BJ (cell line): ENCODE data around the gene BNIP5. TPM values are rescaled to one million over a fixed set of nuclear protein-coding genes. Genes with fewer than 3 reads are reported as not detected.

Experiments used
- CTCF ChIA-PET: fragments of 350-600 bp; formaldehyde crosslinking; extraction: SDS; loops from one replicate; lab custom pipeline; 2021; ENCODE audit warnings: antibody characterized with exemption, inconsistent platforms; lab: Yijun Ruan, JAX
- POLR2A ChIA-PET: fragments of 300-600 bp; sonication (Branson Sonifier 250); formaldehyde crosslinking; extraction: SDS; loops from one replicate; lab custom pipeline; 2021; ENCODE audit warnings: antibody characterized with exemption; lab: Charles Lee
- DNase-seq: peaks from one replicate; pipeline ENCODE4 v3.0.0-alpha.2; 2011; ENCODE audit warnings: low read depth
- H3K27me3 ChIP-seq: 2 replicates; pipeline ENCODE4 v1.6.0; 2011; ENCODE audit warnings: low read length; ENCODE audit not compliant: control insufficient read depth, insufficient read depth
- H3K36me3 ChIP-seq: 2 replicates; pipeline ENCODE4 v1.5.1; 2011; ENCODE audit warnings: low read length; ENCODE audit not compliant: control insufficient read depth, insufficient read depth
- H3K4me3 ChIP-seq: 2 replicates; pipeline ENCODE4 v1.5.1; 2011; ENCODE audit warnings: low read depth, mild to moderate bottlenecking, control low read depth, low read length
- polyA plus RNA-seq: library from polyadenylated mRNA; depleted of rRNA; stranded (reverse); fragments of >200 nt; gene quantifications from 2 replicates; pipeline ENCODE4 v1.2.3, GENCODE V29; 2011
- TF ChIP-seq, protein P1 (sequence below): IDR thresholded peaks from 2 replicates; pipeline ENCODE4 v1.5.1; 2011; ENCODE audit warnings: low read depth, mild to moderate bottlenecking, control low read depth, inconsistent platforms, low read length, moderate library complexity; ENCODE audit not compliant: insufficient read depth

Gene BNIP5
- polyA plus RNA-seq, 1 experiment, result not detected

DNA sequence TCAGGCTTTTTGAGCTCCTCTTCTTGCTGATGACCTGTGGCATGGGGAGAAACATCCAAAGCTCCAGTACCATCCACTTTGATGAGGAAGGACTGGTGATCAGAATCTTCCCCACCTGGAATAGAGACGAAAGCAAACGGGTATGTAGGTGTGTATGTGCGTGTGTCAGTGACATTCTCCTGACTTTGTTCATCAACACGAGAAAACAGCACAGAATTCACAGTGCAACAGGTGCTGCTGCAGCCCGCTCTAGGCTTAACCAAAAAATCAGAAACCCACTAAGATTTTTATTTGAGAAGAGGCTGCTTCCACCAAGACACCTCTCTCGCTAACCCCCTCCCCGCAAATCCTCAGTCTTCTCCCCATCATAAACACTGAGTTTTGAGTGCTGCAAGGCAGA lies 8.1 kb downstream of the BNIP5 start:
- POLR2A ChIA-PET, result no interaction called here
- H3K36me3 ChIP-seq, result no peaks in the 10 kb centered on the region
- CTCF ChIA-PET, result interaction anchor here (0.8 to 3.7 kb wide), 6 partner anchors 11 to 31 kb away, joined by 3 to 20 read pairs (median 4); no protein-coding TSS in a partner anchor
- TF ChIP-seq, protein P1, sequence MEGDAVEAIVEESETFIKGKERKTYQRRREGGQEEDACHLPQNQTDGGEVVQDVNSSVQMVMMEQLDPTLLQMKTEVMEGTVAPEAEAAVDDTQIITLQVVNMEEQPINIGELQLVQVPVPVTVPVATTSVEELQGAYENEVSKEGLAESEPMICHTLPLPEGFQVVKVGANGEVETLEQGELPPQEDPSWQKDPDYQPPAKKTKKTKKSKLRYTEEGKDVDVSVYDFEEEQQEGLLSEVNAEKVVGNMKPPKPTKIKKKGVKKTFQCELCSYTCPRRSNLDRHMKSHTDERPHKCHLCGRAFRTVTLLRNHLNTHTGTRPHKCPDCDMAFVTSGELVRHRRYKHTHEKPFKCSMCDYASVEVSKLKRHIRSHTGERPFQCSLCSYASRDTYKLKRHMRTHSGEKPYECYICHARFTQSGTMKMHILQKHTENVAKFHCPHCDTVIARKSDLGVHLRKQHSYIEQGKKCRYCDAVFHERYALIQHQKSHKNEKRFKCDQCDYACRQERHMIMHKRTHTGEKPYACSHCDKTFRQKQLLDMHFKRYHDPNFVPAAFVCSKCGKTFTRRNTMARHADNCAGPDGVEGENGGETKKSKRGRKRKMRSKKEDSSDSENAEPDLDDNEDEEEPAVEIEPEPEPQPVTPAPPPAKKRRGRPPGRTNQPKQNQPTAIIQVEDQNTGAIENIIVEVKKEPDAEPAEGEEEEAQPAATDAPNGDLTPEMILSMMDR, result no peak
- H3K27me3 ChIP-seq, result peaks cover 48% of the 10 kb centered on the region
- no peak overlapping the region for H3K4me3 ChIP-seq
- DNase-seq, result no peak

DNA sequence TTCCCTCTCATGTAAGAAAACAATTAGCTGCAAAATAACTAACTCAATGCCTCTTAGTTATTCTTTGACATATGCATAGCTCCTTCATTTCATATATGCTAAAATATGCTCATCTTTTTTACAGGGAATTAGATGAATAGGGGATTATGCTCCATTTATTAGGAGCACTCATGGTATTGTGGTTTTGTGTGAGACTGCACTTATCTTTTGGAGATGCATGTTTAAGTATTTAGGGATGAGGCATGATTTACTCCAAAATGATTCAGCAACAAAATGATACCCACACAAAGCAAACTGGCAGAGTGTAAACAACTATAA lies 8.8 kb downstream of the BNIP5 start:
- no peaks in the 10 kb centered on the region for H3K36me3 ChIP-seq
- POLR2A ChIA-PET, result no interaction called here
- H3K4me3 ChIP-seq, result no peak overlapping the region
- peaks cover 40% of the 10 kb centered on the region for H3K27me3 ChIP-seq
- no peak for DNase-seq
- CTCF ChIA-PET, result interaction anchor here (1.1 to 3.6 kb wide), 3 partner anchors 13 to 32 kb away, joined by 3 to 16 read pairs (median 6); no protein-coding TSS in a partner anchor
- TF ChIP-seq, protein P1, result no peak

DNA sequence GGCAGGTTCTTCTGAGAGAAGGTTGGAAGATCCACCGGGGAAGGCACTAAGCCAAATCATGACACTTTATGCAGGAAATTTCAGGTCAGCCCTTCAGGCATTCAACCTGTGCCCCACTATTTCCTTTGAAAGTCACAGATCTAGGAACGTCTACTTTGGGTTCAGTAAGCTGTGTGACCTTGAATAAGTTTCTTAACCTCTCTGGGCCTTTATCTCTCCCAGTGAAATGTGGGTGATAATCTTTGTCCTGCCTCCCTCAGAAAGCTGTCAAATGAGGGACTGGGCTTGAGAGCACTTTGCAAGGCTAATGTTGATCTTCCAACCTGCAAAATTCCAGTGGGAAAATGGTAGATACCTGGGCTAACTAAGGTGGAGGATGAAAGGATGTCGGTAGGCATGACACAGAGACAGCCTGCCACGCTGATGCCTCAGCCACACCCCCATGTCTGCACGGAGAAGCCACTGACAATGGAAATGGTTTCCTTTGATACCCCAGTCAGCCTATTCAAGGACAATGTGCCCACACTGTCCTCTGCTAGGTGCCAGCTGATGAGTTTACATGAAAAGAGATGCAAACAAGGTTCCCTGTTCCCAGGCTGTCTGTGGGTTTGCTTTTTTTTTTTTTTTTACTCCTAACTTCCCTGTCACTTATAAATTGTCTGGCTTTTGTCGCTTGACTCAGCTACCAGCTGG lies 9.3 kb downstream of the BNIP5 start:
- CTCF ChIA-PET, result interaction anchor here (1.0 to 3.6 kb wide), 2 partner anchors 13 to 25 kb away, joined by 4 to 16 read pairs; no protein-coding TSS in a partner anchor
- POLR2A ChIA-PET, result interaction anchor here (0.7 kb wide), 1 partner anchor 380 kb away, joined by 3 read pairs; no protein-coding TSS in a partner anchor
- TF ChIP-seq, protein P1, result no peak

DNA sequence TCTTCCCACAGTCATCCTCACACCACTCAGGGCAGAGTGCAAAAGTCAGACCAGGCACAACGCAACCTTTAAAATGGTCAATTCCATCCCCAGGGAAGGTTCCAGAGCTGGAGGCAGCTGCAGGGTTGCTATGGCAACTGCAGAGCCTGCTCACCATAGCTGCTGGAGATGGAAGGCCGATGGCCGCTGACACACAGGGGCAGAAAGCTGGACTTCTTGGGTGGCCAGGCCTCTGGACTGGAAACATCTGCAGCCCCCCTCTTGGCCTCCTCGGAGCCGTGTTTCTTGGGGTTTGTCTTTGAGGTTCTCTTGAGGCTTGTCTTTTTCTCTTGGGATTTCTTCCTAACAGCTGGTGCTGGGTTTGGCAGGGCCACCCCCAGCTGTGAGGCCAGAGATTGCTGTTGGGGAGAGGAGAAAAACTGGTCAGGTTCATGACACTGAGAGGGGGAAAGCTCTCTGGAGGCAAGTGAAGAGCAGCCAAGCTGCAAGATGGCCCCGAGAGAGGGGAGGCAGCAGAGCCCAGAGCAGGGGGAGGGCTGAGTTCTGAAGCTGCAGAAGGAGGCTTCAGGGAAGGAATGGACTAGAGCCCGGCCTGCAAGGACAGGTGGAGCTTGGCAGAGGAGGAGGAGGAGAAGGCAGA lies 10.2 kb downstream of the BNIP5 start:
- ChIA-PET CTCF (interaction anchor here (1.0 to 3.6 kb wide), 2 partner anchors 14 to 24 kb away, joined by 4 to 16 read pairs; no protein-coding TSS in a partner anchor), POLR2A (no interaction called here)
- Histone ChIP-seq H3K4me3 (no peak overlapping the region), H3K27me3 (peaks cover 32% of the 10 kb centered on the region), H3K36me3 (no peaks in the 10 kb centered on the region)
- DNase-seq, result no peak
- TF ChIP-seq, protein P1, result no peak

More for the DNA sequence above, 9.3 kb downstream of the BNIP5 start:
- no peak overlapping the region for H3K4me3 ChIP-seq
- DNase-seq, result no peak
- peaks cover 38% of the 10 kb centered on the region for H3K27me3 ChIP-seq
- H3K36me3 ChIP-seq, result no peaks in the 10 kb centered on the region

DNA sequence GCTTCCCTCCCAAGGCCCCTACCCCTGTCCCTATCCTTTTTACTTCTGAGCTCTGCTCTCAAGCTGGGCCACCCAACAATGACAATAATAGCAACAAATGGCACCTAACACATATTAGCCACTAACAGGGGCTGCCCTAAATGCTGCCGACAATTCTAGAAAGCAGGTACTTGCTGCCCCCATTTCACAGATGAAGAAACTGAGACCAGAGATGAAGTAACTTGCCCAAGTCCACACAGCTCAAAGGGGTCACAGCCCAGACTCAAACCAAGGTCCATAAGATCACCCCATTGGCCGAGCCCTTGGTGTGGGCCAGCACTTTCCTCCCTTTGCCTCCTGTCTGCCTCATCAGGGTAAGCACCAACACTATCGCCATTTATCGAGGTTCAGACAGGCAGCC lies 12.0 kb downstream of the BNIP5 start:
- TF ChIP-seq, protein P1, result no peak
- Histone ChIP-seq H3K4me3 (no peak overlapping the region), H3K27me3 (peaks cover 29% of the 10 kb centered on the region), H3K36me3 (no peaks in the 10 kb centered on the region)
- no peak for DNase-seq
- ChIA-PET CTCF (interaction anchor here (1.5 to 3.6 kb wide), 2 partner anchors 16 to 22 kb away, joined by 3 to 16 read pairs; no protein-coding TSS in a partner anchor), POLR2A (no interaction called here)
